ENCODE data around the gene GYPC. TPM values are rescaled to one million over a fixed set of nuclear protein-coding genes. Genes with fewer than 3 reads are reported as not detected.
A peak's percentile ranks its signal among the peaks of the same experiment; 100 is the strongest.

GYPC gene
- total RNA-seq, 1 donor from 2014 or later, result 98.8 TPM

DNA sequence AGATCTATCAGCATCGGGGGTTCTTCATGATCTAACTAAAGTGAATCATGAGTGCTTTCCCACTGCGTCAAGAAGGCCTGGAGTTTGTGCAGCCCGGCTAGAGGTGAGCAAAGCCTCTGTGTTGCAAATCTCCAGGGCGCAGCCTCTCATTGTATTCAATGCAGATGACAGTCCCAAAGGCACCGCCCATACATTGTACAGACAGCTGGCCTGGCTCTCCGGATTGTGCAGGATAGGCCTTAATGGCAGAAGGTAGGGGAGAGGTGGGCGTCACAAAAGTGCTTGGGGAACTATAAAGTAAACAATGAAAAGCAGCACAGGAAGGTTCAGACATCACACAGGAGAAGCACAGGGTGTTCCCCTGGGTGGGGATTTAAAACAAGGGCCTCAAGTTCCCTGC is 907 bp upstream of the GYPC start:
- intact Hi-C loops (cut with micrococcal nuclease), result loop anchor here (5.0 kb wide), 1 partner anchor 42 kb away; no protein-coding TSS in a partner anchor
- no peaks in the 10 kb centered on the region for H3K27me3 ChIP-seq (ENCODE audit: low read depth)
- no peaks in the 10 kb centered on the region for H3K9me3 ChIP-seq (replicated peaks)
- H3K27ac ChIP-seq (replicated peaks), result peak overlapping the region; percentile 98
- peak overlapping the region; percentile 77 for H3K4me3 ChIP-seq
- no peak for DNase-seq
- H3K4me1 ChIP-seq, result peaks cover 56% of the 10 kb centered on the region
- H3K36me3 ChIP-seq, result peaks cover 2% of the 10 kb centered on the region
- no peak for TF ChIP-seq CTCF (IDR thresholded peaks at IDR 0.05; ENCODE audit: borderline replicate concordance)

DNA sequence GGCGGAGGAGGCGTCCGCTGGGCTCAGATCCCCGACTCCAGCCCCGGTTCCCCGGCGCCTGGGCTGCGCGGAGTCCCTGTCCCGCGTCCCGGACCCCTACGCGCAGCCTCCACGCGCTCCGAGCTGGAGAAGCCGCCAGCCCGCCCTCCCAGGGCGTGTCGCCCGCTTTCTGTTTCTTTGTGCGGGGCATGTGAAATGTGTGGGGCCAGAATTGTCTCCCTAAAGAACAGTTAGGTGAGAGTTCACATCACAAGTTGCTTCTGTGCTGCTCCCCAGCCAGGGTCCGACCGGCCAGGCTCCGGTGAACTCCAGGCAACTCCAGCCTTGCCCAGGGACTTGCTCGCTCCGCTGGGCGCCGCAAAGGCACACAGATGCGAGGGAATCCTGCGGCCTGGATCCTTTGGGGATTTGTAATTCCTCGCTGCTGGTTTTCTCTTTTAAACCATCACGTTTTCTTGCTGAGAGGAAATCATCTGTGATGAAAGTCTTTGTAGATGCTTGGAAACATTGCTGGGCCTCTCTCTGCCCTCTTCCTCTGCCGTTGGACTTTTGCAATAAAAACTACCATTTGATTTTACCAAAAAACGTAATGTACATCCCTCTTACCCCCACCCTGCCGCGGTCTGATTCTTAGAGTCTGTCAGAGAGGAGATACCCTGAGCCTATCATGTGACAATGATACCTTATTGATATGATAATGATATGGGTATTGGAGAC is 631 bp downstream of the GYPC start:
- intact Hi-C loops (cut with micrococcal nuclease), result loop anchor here (5.0 kb wide), 1 partner anchor 41 kb away; no protein-coding TSS in a partner anchor
- H3K4me3 ChIP-seq, result peak overlapping the region; percentile 77
- peaks cover 71% of the 10 kb centered on the region for H3K4me1 ChIP-seq
- no peaks in the 10 kb centered on the region for H3K27me3 ChIP-seq (ENCODE audit: low read depth)
- H3K9me3 ChIP-seq (replicated peaks), result no peaks in the 10 kb centered on the region
- peak overlapping the region; percentile 98 for H3K27ac ChIP-seq (replicated peaks)
- TF ChIP-seq CTCF (IDR thresholded peaks at IDR 0.05; ENCODE audit: borderline replicate concordance), result no peak
- DNase-seq, result peak; percentile 58
- peaks cover 6% of the 10 kb centered on the region for H3K36me3 ChIP-seq

DNA sequence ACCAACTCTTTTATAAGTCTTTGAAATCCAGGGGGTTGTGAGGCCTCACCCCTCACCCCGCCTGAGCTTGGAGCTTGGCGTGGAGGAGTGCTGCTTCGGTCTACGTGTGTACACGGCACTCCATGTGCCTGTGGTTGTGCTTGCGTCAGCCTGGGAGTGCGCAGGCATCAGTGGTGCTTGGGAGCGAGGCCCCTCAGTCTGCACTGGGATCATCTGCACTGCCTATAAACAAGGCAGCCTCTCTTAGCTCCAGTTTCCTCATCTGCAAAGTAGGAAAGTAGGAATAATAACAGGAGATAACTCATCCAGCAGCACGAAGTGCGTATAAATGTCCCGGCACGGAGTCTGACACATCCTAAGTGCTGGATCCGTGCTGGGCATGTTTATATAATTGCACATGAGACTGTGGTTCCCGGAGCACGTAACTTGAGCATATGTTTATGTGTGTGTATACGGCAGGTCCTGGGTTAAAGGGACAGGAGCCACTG is 1.2 kb downstream of the GYPC start:
- H3K9me3 ChIP-seq (replicated peaks), result no peaks in the 10 kb centered on the region
- no peak for TF ChIP-seq CTCF (IDR thresholded peaks at IDR 0.05; ENCODE audit: borderline replicate concordance)
- peaks cover 77% of the 10 kb centered on the region for H3K4me1 ChIP-seq
- H3K27ac ChIP-seq (replicated peaks), result peak overlapping the region; percentile 98
- peak; percentile 61 for DNase-seq
- H3K4me3 ChIP-seq, result peak overlapping the region; percentile 77
- intact Hi-C loops (cut with micrococcal nuclease), result loop anchor here (5.0 kb wide), 1 partner anchor 40 kb away; no protein-coding TSS in a partner anchor
- peaks cover 6% of the 10 kb centered on the region for H3K36me3 ChIP-seq
- no peaks in the 10 kb centered on the region for H3K27me3 ChIP-seq (ENCODE audit: low read depth)

GRCh38 chr2:126657636-126658318 is 1.8 kb downstream of the GYPC start:
- Histone ChIP-seq H3K4me1 (peaks cover 83% of the 10 kb centered on the region), H3K4me3 (peak overlapping the region; percentile 77), H3K27ac (replicated peaks) (peak overlapping the region; percentile 98), H3K27me3 (ENCODE audit: low read depth) (no peaks in the 10 kb centered on the region), H3K9me3 (replicated peaks) (no peaks in the 10 kb centered on the region), H3K36me3 (peaks cover 6% of the 10 kb centered on the region)
- TF ChIP-seq CTCF (IDR thresholded peaks at IDR 0.05; ENCODE audit: borderline replicate concordance), result no peak
- DNase-seq, result peak; percentile 77
- intact Hi-C loops (cut with micrococcal nuclease), result loop anchor here (5.0 kb wide), 1 partner anchor 40 kb away; no protein-coding TSS in a partner anchor

DNA sequence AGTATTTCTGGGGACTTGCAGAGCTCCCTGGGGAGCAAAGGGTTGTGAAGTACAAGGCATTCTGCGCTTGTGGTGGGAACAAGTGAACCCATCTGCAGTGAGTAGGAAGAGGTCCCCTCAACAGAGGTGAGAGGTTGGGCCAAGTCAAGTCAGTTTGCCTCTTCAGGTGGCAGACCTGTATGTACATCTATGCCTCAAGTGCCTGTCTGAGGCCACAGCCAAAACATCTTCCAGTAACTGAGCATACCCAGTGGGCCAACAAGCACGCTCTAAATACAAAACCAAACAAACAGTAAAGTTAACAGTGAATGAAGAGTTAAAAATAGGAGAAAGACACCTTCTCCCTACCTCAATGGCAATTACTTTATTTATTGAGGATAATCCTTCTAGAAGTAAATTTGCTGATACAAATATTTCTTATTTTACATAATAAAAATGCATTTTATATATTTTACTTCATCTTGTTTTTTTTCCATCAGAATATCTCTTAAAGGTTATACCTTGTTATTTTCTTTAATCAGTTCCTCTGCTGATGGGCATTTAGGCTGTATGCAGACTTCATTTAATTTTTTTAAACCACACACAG is 2.5 kb downstream of the GYPC start:
- Histone ChIP-seq H3K27me3 (ENCODE audit: low read depth) (no peaks in the 10 kb centered on the region), H3K27ac (replicated peaks) (peak overlapping the region; percentile 98), H3K4me1 (peaks cover 89% of the 10 kb centered on the region), H3K4me3 (peak overlapping the region; percentile 77), H3K36me3 (peaks cover 6% of the 10 kb centered on the region), H3K9me3 (replicated peaks) (no peaks in the 10 kb centered on the region)
- no peak for TF ChIP-seq CTCF (IDR thresholded peaks at IDR 0.05; ENCODE audit: borderline replicate concordance)
- no peak for DNase-seq
- intact Hi-C loops (cut with micrococcal nuclease), result loop anchor here (5.0 kb wide), 1 partner anchor 39 kb away; no protein-coding TSS in a partner anchor

Data from left ventricle myocardium inferior (tissue), 1 donor.